Memory B cell (primary cell): Measurements from ENCODE around the gene CD248.
"Not testable (repeated sequence)": the region's sequence is repeated elsewhere in the genome, so short reads cannot be mapped to it uniquely, and the experiment has no call there.

Experiments
- ATAC-seq: fragments of 150-1000 bp; cut with Tn5 transposase; 2 replicates; pipeline ENCODE4 v1.10.0; 2021; ENCODE audit warnings: low read depth, mild to moderate bottlenecking, moderate library complexity
- DNase-seq, 2 donors: peaks; one replicate each; pipeline ENCODE4 v3.0.0; 2022; ENCODE audit warnings: low spot score in 2 of 2
- H3K27ac Mint-ChIP-seq: one replicate; pipeline ENCODE4 v1.8.0; 2022; ENCODE audit warnings: mild to moderate bottlenecking, moderate library complexity, mixed read lengths
- H3K27me3 Mint-ChIP-seq: one replicate; pipeline ENCODE4 v1.8.0; 2022; ENCODE audit warnings: mixed read lengths
- H3K36me3 Mint-ChIP-seq: one replicate; pipeline ENCODE4 v1.8.0; 2022; ENCODE audit warnings: mild to moderate bottlenecking, mixed read lengths
- H3K4me1 Mint-ChIP-seq: one replicate; pipeline ENCODE4 v1.8.0; 2022; ENCODE audit warnings: mixed read lengths
- H3K4me3 Mint-ChIP-seq: one replicate; pipeline ENCODE4 v1.8.0; 2022; ENCODE audit warnings: mild to moderate bottlenecking, moderate library complexity, mixed read lengths
- H3K9me3 Mint-ChIP-seq: one replicate; pipeline ENCODE4 v1.8.0; 2022; ENCODE audit warnings: mixed read lengths

CD248 gene, protein sequence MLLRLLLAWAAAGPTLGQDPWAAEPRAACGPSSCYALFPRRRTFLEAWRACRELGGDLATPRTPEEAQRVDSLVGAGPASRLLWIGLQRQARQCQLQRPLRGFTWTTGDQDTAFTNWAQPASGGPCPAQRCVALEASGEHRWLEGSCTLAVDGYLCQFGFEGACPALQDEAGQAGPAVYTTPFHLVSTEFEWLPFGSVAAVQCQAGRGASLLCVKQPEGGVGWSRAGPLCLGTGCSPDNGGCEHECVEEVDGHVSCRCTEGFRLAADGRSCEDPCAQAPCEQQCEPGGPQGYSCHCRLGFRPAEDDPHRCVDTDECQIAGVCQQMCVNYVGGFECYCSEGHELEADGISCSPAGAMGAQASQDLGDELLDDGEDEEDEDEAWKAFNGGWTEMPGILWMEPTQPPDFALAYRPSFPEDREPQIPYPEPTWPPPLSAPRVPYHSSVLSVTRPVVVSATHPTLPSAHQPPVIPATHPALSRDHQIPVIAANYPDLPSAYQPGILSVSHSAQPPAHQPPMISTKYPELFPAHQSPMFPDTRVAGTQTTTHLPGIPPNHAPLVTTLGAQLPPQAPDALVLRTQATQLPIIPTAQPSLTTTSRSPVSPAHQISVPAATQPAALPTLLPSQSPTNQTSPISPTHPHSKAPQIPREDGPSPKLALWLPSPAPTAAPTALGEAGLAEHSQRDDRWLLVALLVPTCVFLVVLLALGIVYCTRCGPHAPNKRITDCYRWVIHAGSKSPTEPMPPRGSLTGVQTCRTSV

DNA sequence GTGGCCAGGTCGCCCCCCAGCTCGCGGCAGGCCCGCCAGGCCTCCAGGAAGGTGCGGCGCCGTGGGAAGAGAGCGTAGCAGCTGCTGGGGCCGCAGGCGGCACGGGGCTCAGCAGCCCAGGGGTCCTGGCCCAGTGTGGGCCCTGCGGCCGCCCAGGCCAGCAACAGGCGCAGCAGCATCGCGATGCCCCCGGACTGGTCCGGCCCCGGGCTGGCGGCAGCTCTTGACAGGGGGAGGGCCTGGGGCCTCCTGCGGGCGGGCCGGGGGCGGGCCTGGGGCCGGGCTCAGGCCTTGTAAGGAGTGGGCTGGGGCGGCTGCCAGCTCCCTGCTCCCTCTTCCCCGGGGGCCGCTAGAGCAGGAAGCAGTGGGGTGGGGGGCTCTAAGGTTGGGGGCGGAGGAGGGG is at the start of gene CD248:
Gene CD248, minus strand, starts transcription at position 196 of the 403 bp plus-strand sequence. Its CDS starts 17 bp downstream, at position 179.
- Mint-ChIP-seq H3K27ac (peak within 1 kb of the TSS; percentile 92), H3K4me1 (peaks cover 24% of the 10 kb centered on the region), H3K9me3 (no peaks in the 10 kb centered on the region), H3K36me3 (no peaks in the 10 kb centered on the region), H3K27me3 (no peaks in the 10 kb centered on the region), H3K4me3 (peak within 1 kb of the TSS; percentile 72)
- DNase-seq, result no peak
- no peak for ATAC-seq

DNA sequence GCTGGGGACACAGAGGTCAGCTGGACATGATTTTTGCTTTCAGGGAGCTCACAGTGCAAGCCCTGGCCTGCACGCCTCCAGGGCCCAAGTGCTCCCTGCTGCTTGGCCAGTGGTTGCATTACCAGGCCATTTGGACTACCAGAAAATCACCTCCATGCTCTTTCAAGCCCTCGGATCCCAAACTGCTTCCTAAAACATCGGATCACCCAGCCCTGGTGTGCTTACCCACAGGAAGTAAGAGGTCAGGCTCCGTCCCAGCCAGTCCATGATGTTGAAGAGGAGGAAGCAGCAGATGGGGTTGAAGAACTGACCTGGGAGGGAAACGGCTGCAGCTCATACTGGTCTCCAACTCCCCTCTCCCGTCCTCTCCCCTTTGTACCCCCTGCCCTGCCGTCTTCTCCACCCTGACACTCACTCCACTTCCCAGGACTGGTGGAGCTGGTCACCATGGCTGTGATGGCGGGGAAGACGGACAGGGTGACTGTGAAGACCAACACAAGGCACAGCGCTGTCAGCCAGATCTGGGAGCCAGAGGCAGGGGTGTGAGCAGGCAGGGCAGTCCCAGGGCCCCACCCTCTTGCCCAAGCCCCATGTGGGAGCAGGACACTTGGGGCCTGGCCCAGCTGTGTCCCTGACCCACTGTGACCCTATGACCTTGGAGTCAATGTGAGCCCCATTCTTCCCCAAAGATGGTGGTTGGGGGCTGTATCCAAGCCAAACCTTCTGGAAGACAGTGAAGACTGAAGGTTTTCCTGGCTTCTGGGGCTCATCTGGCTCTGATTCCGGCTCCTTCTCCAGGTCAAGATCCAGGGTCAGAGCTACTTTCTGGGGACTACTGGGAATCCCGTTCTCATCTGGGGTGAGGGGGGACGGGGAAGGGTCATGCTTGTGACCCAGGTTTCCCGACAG is 49.1 kb upstream of the CD248 start:
- Mint-ChIP-seq H3K9me3 (no peaks in the 10 kb centered on the region), H3K27me3 (no peaks in the 10 kb centered on the region), H3K4me3 (no peak overlapping the region), H3K4me1 (peaks cover 6% of the 10 kb centered on the region), H3K27ac (no peak overlapping the region), H3K36me3 (peaks cover 2% of the 10 kb centered on the region)
- DNase-seq (no peak), ATAC-seq (no peak)

DNA sequence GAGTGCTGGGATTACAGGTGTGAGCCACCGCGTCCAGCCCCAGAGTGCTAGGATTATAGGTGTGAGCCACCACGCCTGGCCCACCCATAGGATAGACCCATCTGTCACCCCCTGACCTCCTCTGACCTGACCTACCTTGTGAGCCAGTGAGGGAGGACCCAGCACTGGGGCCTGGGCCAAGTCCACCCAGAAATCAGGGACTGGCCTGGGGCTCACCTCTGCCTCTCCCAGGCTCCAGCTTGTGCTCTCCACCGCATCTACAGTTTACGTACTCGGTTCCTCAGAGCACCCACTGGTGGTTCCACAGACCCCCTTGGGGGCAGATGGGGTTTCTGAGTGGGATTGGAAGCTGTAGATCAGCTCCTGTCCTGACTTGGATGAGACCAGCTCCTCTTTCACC is 48.3 kb upstream of the CD248 start:
- Mint-ChIP-seq H3K9me3 (no peaks in the 10 kb centered on the region), H3K27me3 (no peaks in the 10 kb centered on the region), H3K36me3 (peaks cover 2% of the 10 kb centered on the region), H3K4me3 (no peak overlapping the region), H3K4me1 (peaks cover 6% of the 10 kb centered on the region), H3K27ac (no peak overlapping the region)
- ATAC-seq (no peak), DNase-seq (no peak)

DNA sequence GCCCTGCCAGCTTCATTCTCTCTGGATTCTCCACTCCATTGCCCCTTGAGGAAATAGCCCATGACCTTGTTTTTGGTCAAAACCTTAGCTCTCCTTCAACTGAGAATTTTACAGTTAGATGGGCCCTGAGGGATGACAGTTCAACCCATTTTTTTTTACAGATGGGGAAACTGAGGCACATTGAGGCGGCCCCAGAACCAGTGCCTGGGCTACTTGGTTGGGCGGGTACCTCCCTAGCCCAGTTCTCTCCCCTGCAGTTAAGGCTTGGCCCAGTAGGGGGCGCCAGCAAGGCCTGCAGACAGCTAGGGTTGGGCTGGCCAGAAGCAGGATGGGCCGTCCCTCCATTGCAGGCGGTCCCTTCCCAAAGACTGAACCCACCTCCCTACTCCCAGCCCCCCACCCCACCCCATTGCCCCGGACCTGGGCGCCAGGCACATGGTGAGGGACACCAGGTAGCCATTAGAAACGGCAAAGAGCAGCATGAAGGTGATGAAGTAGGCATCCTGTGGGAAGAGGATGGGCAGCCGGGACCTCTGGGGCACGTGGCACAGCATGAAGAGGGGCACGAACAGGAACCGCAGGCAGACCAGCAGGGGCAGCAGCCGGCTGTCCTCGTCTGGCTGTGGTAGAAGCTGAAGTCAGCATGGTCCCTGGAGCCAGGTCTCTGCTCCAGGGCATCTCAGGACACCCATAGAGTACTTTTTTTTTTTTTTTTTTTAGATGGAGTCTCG is 47.1 kb upstream of the CD248 start:
- no peaks in the 10 kb centered on the region for H3K9me3 Mint-ChIP-seq
- H3K4me3 Mint-ChIP-seq, result no peak overlapping the region
- peak; percentile 41 for ATAC-seq
- no peak overlapping the region for H3K27ac Mint-ChIP-seq
- peaks cover 2% of the 10 kb centered on the region for H3K36me3 Mint-ChIP-seq
- DNase-seq, result peak; percentile 46
- peaks cover 2% of the 10 kb centered on the region for H3K4me1 Mint-ChIP-seq
- no peaks in the 10 kb centered on the region for H3K27me3 Mint-ChIP-seq

DNA sequence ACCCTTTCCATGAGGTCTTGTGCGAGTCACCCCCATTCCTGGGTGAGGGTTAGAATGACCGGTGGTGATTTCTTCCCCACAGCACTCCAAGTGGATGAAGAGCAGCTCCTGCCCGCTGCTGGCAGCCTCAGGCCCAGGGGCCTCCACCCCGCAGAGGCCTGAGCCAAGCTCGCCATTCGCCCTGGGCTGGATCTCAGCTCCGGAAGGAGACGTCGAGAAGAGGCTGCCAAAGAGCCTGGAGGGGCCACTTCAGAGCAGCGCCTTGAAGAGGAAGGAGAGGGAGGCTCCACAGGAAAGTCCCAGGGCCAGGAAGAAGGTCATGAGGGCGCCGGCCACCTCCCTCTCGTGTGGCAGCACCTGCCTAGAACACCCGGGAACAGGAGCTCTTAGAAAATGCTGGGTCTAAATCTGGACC is 46.4 kb upstream of the CD248 start:
- H3K9me3 Mint-ChIP-seq, result no peaks in the 10 kb centered on the region
- H3K27ac Mint-ChIP-seq, result no peak overlapping the region
- DNase-seq (no peak), ATAC-seq (no peak)
- H3K36me3 Mint-ChIP-seq, result peaks cover 2% of the 10 kb centered on the region
- no peaks in the 10 kb centered on the region for H3K4me1 Mint-ChIP-seq
- H3K4me3 Mint-ChIP-seq, result no peak overlapping the region
- H3K27me3 Mint-ChIP-seq, result no peaks in the 10 kb centered on the region

DNA sequence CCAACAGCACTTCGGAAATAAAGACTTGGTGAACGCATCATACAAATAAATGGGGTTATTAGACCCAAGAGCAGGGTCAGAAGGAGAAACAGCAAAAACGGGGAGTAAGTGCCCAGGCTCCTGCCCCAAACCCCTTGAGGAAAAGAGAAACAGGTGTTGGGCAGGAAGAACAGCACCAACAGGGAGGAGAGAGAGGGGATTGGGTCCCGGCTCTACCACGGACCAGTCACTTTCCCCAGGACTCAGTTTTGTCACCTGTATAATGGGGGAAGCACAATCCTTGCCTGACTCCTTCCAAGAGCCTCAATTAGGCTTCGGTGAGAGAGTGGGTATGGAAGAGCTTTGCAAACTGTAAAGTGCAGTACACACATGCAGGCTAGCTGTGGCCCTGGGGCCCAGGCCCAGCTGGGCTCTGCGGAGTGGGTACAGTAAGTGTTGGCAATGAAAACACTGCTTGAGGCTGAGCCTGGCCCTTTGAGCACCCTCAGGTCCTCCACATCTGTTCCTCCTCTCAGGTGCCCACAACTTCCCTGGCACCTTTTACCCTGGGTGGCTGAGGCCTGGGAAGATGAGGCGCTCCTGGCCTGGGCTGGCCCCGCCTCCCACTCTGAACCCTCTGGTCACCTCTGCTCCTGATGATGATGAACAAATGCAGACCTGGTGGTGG is 45.8 kb upstream of the CD248 start:
- ATAC-seq (no peak), DNase-seq (no peak)
- H3K4me3 Mint-ChIP-seq, result no peak overlapping the region
- H3K4me1 Mint-ChIP-seq, result no peaks in the 10 kb centered on the region
- no peak overlapping the region for H3K27ac Mint-ChIP-seq
- no peaks in the 10 kb centered on the region for H3K9me3 Mint-ChIP-seq
- peaks cover 2% of the 10 kb centered on the region for H3K36me3 Mint-ChIP-seq
- H3K27me3 Mint-ChIP-seq, result no peaks in the 10 kb centered on the region

DNA sequence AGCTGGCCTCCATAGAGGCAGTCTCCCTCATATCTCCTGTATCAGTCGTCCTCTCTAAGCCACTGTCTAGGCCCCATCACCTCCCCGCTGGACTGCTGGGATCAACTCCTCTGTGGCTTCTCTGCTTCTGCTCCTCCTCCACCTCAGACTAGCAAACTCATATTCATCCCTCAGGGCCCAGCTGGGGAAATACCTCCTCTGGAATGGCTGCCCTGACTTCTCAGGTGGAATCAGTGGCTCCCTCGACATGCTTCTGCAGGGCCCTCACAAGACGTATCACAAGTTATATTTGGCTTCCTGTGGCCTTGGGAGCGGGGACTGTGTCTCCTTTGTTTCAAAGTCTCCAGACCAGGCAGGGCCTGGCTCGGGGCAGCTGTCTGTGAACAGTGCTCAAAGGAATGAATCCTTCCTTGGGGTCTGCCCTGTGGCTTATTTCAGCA is 44.7 kb upstream of the CD248 start:
- DNase-seq, result no peak
- no peak for ATAC-seq
- Mint-ChIP-seq H3K27me3 (no peaks in the 10 kb centered on the region), H3K4me3 (no peak overlapping the region), H3K27ac (no peak overlapping the region), H3K4me1 (no peaks in the 10 kb centered on the region), H3K36me3 (peaks cover 2% of the 10 kb centered on the region), H3K9me3 (no peaks in the 10 kb centered on the region)

DNA sequence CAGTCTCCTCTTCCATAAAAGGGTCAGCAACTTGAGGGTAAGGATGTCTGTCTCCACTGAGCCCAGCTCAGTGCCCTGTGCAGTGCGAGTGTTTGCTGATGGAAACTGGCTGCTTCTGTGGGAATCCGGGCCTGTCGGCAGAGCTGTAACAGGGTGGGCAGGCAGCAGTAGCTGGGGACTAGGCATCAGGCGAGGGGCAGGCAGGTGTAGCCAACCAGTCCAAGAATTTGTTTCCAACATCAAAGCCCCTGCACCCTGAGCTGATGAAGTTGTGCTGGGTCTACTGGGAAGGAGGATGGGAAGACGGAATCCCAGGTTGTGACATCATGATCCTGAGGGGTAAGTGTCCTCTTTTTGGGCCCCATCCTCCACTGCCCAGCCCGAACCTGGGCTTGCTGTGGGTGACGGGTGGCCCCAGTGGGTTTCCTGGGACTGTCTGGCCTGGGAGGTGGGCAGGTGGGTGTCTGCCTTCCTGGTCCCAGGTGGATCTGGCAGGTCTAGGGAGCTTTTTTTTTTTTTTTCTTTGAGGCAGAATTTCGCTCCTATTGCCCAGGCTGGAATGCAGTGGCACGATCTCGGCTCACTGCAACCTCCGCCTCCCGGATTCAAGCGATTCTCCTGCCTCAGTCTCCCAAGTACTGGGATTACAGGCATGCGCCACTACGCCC is 43.7 kb upstream of the CD248 start:
- Mint-ChIP-seq H3K4me3 (no peak overlapping the region), H3K9me3 (no peaks in the 10 kb centered on the region), H3K27me3 (no peaks in the 10 kb centered on the region), H3K36me3 (peaks cover 3% of the 10 kb centered on the region), H3K4me1 (no peaks in the 10 kb centered on the region), H3K27ac (no peak overlapping the region)
- ATAC-seq (no peak), DNase-seq (no peak)

DNA sequence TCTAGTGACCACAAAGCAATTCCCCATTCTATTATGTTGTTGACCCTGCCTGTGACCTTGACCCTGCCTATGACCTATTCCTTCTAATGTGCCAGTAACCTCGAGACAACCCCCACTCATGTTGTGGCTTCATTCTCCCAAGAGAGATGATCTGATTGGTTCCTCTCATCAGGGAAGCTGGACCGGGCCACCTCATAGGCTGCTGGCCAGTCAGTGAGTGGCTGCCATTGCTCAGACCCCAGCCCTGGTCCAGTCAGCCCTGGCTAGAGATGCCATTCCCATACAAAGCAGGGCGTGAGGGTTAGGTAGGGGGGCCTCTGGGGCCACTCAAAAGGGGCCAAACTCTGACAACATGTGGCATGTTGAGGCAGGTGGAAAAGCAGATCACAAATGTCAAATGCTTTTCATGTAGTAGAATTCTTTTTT is 42.8 kb upstream of the CD248 start:
- Mint-ChIP-seq H3K27ac (no peak overlapping the region), H3K4me1 (no peaks in the 10 kb centered on the region), H3K4me3 (no peak overlapping the region), H3K27me3 (no peaks in the 10 kb centered on the region), H3K9me3 (no peaks in the 10 kb centered on the region), H3K36me3 (peaks cover 4% of the 10 kb centered on the region)
- DNase-seq (no peak), ATAC-seq (no peak)

DNA sequence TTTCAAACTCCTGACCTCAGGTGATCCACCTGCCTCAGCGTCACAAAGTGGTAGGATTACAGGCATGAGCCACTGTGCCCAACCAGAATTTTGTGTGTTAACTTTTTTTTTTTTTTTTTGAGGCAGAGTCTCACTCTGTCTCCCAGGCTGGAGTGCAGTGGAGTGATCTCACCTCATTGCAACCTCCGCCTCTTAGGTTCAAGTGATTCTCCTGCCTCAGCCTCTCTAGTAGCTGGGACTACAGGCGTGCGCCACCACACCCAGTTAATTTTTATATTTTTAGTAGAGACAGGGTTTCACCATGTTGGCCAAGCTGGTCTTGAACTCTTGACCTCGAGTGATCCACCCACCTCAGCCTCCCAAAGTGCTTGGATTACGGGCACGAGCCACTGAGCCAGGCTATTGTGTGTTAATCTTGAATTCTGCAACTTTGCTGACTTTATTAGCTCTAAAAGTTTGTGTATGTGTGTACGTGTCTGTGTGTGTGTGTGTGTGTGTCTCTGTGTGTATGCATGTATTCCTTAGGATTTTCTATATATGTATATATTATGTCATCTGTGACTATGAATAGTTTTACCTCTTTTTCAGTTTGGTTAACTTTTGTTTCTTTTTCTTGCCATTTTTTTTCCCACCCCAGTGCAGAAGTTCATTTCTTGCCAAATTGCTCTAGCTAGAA is 33.9 kb upstream of the CD248 start:
- not testable (repeated sequence) for H3K4me1 Mint-ChIP-seq, H3K27ac Mint-ChIP-seq, H3K4me3 Mint-ChIP-seq, H3K27me3 Mint-ChIP-seq, ATAC-seq, H3K36me3 Mint-ChIP-seq, H3K9me3 Mint-ChIP-seq, DNase-seq

DNA sequence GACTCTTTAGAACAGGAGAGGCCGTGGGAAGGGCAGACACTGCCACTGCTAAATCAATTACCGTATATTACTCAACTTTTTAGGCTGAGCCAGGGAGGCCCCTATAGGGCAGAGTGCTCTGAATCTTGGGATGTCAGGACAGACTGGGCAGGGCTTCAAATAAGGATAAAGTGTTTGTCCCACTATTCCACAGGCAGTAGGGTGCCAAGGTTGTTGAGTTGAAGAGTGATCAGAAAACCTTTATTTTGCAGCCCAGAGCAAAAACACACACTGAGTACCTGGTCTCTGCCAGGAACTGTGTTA is 32.2 kb upstream of the CD248 start:
- H3K27ac Mint-ChIP-seq, result no peak overlapping the region

More for the DNA sequence above, 32.2 kb upstream of the CD248 start:
- Mint-ChIP-seq H3K36me3 (peaks cover 3% of the 10 kb centered on the region), H3K4me3 (peak overlapping the region; percentile 24), H3K4me1 (peaks cover 16% of the 10 kb centered on the region), H3K9me3 (no peaks in the 10 kb centered on the region), H3K27me3 (no peaks in the 10 kb centered on the region)
- no peak for ATAC-seq
- no peak for DNase-seq
